Bone marrow (tissue), 2 donors: Measurements from ENCODE around the gene FBXW7.

Source experiments
- DNase-seq, 2 donors: peaks; one replicate each; lab custom pipeline; 2025; lab: John Stamatoyannopoulos, UW

The FBXW7 gene

GRCh38 chr4:152283801-152284470 lies 252.0 kb downstream of the FBXW7 start:
- no peak for DNase-seq

- DNase-seq: no peak
Observed at GRCh38 chr4:152281822-152282221, 254.1 kb downstream of the FBXW7 start.

GRCh38 chr4:152281211-152281610 lies 254.7 kb downstream of the FBXW7 start:
- DNase-seq: no peak

GRCh38 chr4:152279234-152279566 lies 256.7 kb downstream of the FBXW7 start:
- no peak for DNase-seq

- DNase-seq: no peak
Observed at GRCh38 chr4:152278505-152279233, 257.2 kb downstream of the FBXW7 start.

GRCh38 chr4:152278172-152278504 lies 257.8 kb downstream of the FBXW7 start:
- no peak for DNase-seq

- no peak for DNase-seq
Observed at GRCh38 chr4:152277333-152277732, 258.6 kb downstream of the FBXW7 start.

GRCh38 chr4:152273343-152273742 lies 262.5 kb downstream of the FBXW7 start:
- DNase-seq: no peak
